ENCODE data around the gene C17orf50.

The C17orf50 gene

DNA sequence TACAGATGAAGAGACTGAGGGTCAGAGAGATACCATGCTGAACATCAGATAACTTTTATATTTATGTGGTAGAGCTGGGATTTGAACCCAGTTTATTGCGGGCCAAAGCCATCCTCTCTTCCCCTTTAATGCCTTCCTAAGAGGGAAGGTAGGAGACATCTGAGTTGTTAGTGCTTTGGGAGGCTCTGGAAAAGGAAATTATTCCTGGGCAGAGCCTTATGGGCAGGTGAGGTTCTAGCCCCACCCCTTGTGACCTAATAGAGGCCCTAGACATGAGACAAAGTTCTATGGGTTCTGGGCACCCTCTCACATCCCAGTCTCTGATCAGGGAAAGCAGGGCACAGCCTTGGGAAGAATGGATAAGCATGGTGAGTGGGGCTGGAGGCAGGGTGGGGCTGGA is at the start of gene C17orf50:
TSS of gene C17orf50 (plus strand) at position 301 of the 400 bp plus-strand sequence. CDS start at position 356, 55 bp downstream.
- no peak for DNase-seq

DNA sequence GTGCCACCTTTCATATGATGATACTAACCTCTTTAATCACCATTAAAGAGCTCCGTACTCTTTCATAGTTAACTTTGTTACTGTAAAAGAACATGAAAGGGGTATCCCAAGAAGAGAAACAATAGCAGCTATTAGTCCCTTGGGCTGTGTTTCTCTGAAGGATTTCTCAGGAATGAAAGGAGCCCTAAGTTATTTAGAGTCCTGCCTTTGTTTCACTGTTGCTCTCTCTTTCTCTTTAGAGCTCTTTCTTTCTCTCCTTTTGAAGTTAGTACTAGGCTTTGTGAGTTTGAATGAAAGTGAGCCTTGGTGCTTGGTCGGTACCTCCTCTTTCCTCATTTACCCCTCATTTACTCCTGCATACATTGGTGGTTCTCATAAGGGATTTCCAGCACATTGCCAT is 49.7 kb upstream of the C17orf50 start:
- DNase-seq, result no peak

DNA sequence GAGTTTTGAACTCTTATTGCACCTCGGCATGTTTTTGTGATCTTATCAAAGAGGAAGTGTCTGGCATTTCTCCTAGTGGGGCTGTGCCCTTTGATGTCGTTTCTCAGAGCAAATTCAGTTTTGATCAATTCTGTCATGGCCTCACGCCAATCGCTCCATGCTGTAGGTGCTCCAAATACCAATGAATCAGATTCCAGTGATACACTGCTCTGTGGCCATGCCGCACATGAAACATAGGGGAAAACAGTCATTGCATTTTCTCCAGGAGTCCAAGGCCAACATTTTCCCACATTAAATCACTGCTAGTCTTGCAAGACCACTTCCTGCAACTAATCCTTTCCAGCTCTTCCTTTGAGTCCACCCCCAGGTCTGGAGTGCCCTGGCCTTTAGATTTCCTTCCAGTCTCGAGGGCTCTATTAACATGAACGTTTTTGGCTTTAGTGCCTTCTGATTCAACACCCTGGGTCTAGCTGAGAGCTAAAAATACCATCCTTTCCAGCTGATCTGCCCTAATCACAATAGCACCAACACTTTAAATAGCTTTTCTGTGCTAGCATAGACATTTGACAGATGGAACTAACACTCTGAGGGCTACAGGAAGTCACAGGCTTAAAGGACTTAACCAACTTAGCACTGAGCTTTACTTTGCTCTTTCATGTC is 47.5 kb upstream of the C17orf50 start:
- DNase-seq, result no peak

DNA sequence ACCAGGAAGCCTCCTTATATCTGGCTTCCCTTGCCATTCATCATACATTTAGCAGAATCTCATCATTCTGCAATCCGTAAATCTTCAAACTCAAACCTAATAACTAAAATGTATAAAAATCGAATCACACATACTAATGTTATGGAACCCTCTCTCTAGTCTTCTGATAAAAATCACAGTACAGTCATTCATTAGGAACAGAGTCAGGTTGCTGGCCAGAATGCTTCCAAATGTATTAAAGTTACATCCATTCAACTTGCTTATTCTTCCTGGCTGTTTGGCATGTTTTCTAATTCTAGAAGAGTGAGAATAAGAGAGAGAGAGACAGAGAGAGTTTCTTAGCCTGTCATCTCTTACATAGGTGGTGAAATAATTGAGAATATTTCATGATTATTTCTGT is 45.7 kb upstream of the C17orf50 start:
- no peak for DNase-seq

GRCh38 chr17:35715416-35715815 is 45.3 kb upstream of the C17orf50 start:
- no peak for DNase-seq

- no peak for DNase-seq
These were observed 44.5 kb upstream of the C17orf50 start for GRCh38 chr17:35716173-35716572.

DNA sequence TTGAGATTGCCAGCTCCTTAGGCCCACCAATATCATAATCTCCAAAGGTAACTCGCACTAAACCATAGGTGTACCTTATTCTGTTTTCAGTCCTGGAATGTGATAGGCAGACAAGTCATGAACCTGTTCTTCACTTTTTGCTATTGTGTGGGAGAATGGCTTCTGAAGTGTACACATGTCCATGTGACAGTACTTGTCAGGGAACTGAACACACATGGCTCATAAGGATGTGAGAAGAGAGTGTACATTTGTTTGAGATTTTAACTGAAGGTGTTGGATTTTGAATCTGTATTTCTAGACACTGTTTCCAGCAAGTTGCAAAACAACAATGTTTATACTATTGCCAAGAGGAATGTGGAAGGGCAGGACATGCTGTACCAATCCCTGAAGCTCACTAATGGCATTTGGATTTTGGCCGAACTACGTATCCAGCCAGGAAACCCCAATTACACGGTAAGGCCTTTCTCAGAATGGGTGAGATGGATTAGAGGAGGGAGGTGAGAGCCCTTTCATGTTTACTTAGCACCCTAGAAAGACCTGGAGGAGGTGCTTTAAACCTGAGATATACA is 43.7 kb upstream of the C17orf50 start:
- DNase-seq, result no peak

GRCh38 chr17:35717475-35717874 is 43.2 kb upstream of the C17orf50 start:
- DNase-seq, result no peak

DNA sequence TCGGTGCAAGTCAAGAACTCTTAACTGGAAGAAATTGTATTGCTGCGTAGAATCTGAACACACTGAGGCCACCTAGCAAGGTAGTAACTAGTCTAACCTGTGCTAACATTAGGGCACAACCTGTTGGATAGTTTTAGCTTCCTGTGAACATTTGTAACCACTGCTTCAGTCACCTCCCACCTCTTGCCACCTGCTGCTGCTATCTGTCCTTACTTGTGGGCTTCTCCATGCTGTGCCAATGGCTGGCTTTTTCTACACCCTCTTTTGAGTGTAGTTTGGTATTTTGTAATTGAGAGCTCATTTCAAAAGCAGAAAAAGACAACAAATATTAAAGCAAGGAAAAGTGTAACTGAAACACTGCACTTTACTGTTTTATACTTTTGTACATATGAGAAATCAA is 37.0 kb upstream of the C17orf50 start:
- no peak for DNase-seq

DNA sequence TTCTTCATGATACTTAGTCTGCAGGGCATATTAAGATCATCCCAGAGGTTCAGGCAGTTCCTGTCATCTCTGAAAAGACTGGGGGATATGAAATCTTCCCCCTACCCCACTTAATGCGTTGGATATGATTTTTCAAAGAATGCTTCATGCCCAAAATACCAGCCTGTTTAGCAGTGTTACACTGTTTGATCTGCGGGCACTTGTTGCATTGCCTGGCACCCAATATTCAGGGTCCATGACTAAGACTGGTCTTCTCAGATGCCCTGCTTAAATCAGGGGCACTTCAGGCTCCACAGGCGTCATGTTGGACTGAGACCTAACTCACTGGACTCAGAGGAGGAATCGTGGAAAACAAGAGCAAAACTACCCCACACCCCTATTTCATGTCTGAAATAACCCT is 35.6 kb upstream of the C17orf50 start:
- DNase-seq, result no peak

DNA sequence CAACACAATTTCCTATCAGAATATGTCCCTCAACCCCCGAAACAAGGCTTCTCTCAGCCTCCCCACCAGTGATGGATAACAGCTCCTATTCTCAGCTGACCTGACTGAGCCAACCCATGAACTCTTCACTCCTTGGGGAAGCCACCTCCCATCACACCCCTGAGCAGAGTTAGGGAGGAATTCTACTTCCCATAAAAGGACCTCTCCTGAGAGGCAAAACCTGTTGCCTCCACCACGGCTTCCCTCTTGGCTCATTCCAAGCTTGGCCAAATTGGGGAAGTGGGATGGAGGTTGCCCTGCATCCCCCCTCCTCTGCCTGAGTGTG is 34.9 kb upstream of the C17orf50 start:
- DNase-seq, result no peak

- no peak for DNase-seq
These were observed 34.3 kb upstream of the C17orf50 start for GRCh38 chr17:35726127-35726952.

DNA sequence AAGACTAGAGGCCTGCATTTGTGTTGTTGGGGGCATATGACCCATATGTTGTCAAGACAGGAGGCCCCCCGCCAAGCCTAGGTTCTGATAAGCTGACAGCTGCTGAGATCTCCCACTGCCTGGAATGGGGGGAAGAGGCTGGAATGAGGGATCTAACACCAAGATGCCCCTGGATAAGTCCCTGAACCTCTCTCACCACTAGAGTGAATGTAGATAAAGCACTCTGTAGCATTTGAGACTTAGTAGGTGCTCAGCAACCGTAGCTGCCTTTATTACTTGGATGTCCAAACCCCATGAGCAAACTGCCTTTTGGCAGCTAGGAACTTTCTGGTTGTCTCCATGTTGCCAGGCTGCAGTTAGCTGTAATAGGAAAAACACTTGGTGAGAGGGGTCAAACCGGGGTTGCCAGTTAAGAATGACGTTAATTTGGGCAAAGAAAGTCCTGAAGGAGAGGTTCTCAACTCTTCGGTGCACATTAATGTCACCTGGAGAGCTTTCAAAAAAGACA is 33.7 kb upstream of the C17orf50 start:
- no peak for DNase-seq

DNA sequence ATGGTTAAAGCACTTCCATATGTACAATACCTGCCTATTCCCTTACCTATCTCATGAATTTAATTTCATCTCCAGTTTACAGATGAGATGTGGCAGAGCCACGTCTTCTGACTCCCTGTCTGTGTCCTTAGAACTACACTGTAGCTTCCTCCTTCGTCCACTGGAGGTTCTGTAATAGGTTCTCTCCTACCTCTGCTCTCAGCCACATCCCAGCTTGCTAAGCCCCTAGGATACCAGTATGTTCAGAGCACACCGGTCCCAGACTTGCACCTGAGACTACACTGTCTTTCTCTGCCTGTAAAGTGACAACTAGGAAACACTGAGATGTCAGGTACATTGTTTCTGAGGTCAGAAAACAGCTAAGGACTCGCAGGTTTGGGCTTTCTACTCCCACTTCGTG is 33.1 kb upstream of the C17orf50 start:
- DNase-seq, result no peak

- no peak for DNase-seq
These were observed 32.1 kb upstream of the C17orf50 start for GRCh38 chr17:35728551-35728950.

GRCh38 chr17:35729405-35729833 is 31.3 kb upstream of the C17orf50 start:
- DNase-seq, result no peak

- DNase-seq, result no peak
These were observed 30.2 kb upstream of the C17orf50 start for GRCh38 chr17:35730400-35731005.

GRCh38 chr17:35731239-35731916 is 29.3 kb upstream of the C17orf50 start, which contains the start of gene RASL10B:
TSS of gene RASL10B (plus strand) at chr17:35731639. CDS start at chr17:35735185, 3,546 bp downstream.
- peak; percentile 44 for DNase-seq

- no peak for DNase-seq
These were observed 28.5 kb upstream of the C17orf50 start for GRCh38 chr17:35731917-35732805.

GRCh38 chr17:35732806-35733136 is 27.9 kb upstream of the C17orf50 start:
- no peak for DNase-seq

GRCh38 chr17:35733366-35733765 is 27.3 kb upstream of the C17orf50 start:
- DNase-seq, result no peak

GRCh38 chr17:35734396-35734795 is 26.3 kb upstream of the C17orf50 start:
- DNase-seq, result no peak

All from stimulated activated naive CD4-positive, alpha-beta T cell treated with Interleukin-2 at 50 U/mL for 16 hours (primary cell).